HEK293T (cell line): ENCODE measurements around the gene CFAP126.

Experiments used
- ELF4 ChIP-seq: fragments of 450-650 bp; IDR thresholded peaks from 2 replicates; pipeline ENCODE4 v1.6.1; 2017; ENCODE audit warnings: antibody characterized with exemption
- FOXA1 ChIP-seq: fragments of 450-650 bp; IDR thresholded peaks from 2 replicates; pipeline ENCODE4 v1.6.1; 2016; ENCODE audit warnings: mild to moderate bottlenecking
- FOXK2 ChIP-seq: fragments of 450-650 bp; IDR thresholded peaks from 2 replicates; pipeline ENCODE4 v1.6.1; 2016; ENCODE audit warnings: mild to moderate bottlenecking
- FOXM1 ChIP-seq: fragments of 450-650 bp; IDR thresholded peaks from 2 replicates; pipeline ENCODE4 v1.6.1; 2017; ENCODE audit warnings: mild to moderate bottlenecking, borderline replicate concordance
- NFRKB ChIP-seq: fragments of 450-650 bp; IDR thresholded peaks from 2 replicates; pipeline ENCODE4 v1.6.1; 2016; ENCODE audit warnings: mild to moderate bottlenecking, moderate library complexity
- SP1 ChIP-seq: fragments of 450-650 bp; IDR thresholded peaks from 2 replicates; pipeline ENCODE4 v1.6.1; 2017
- SUZ12 ChIP-seq: fragments of 450-650 bp; IDR thresholded peaks from 2 replicates; pipeline ENCODE4 v1.6.1; 2016; ENCODE audit warnings: mild to moderate bottlenecking

DNA sequence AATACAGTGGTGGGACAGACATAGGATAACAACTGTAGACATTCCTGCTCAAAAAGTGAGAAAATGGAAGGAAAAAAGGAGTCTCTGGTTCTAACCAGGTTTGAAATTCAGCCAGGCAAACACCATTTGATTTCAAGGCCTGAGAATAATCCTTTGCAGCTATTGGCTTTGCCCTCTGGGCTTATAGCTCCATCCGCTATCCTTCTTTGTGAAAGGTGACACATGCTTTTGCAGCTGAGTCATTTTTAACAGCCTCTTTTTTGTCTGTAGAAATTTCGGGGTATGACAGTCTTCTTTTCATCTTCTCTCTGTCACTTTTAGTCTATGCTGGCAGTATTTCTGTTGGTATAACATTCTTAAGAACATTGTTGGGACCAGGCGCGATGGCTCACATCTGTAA lies 37.3 kb downstream of the CFAP126 start:
- TF ChIP-seq SUZ12, result no peak
- no peak for TF ChIP-seq FOXM1
- TF ChIP-seq FOXA1, result no peak
- TF ChIP-seq SP1, result no peak
- TF ChIP-seq FOXK2, result no peak
- TF ChIP-seq ELF4, result no peak
- no peak for TF ChIP-seq NFRKB
